ENCODE measurements around the gene MEIS3. TPM values are rescaled to one million over a fixed set of nuclear protein-coding genes. Genes with fewer than 3 reads are reported as not detected.

The MEIS3 gene
- total RNA-seq, 2 experiments from 2014 or later, result 0.47 TPM; not detected in 1

DNA sequence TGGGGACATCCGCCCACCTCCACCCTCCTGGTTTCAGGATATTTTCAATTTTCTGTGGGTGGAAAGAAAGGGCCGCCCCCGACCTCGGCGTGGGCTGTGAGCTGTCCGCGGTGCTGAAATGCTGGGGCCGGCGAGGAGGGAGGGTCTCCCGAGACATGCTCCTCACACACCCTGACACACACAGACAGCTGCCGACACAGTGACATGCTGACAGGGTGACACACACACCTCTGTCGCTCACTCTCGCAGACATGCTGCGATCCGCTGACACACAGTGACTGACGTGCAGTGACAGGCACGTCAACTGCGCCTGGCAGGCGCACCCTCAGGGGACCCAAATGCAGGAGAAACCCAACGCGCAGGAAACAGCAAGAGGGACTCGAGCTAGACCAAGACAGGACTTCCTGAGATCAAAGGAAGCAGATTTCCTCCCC lies 25.1 kb upstream of the MEIS3 start:
- peaks cover 35 to 45% of the 10 kb centered on the region in 2 experiments for H3K27me3 ChIP-seq (ENCODE audit: control insufficient read depth in 1 of 2, insufficient read depth in 2 of 2, low read length in 2 of 2)
- Mint-ChIP-seq H3K27ac (peak overlapping the region; percentile 18), H3K4me1 (ENCODE audit: low read depth) (peaks cover 48% of the 10 kb centered on the region)

DNA sequence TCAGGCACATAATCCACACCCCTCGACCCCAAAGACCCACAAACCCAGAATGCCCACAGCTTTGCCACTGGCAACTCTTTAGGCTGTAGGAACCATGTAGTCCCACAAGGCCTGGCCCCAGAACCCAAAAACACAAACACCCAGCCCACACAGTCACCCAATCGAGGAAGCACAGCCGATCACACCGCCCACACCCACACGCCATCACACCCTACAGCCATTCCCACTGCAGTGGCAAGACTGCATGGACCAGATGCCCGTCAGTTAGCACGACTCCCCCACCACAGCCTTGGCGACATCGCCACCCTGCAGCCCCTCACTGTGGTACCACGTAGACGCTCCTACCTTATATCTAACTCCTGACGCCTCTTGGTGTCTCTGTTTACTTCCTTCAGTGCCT lies 24.0 kb upstream of the MEIS3 start:
- Mint-ChIP-seq H3K4me1 (ENCODE audit: low read depth) (peaks cover 48% of the 10 kb centered on the region), H3K27ac (no peak overlapping the region), H3K4me3 (no peak overlapping the region), H3K9me3 (no peaks in the 10 kb centered on the region), H3K27me3 (peaks cover 86% of the 10 kb centered on the region), H3K36me3 (ENCODE audit: low read depth) (no peaks in the 10 kb centered on the region)
- H3K9me3 ChIP-seq (ENCODE audit: control insufficient read depth in 1 of 2, insufficient read depth in 1 of 2, low read length in 2 of 2), result peaks cover 0 to 14% of the 10 kb centered on the region in 2 experiments
- no peak for TF ChIP-seq CTCF (IDR thresholded peaks at IDR 0.05)
- no peak overlapping the region for H3K27ac ChIP-seq (ENCODE audit: low read depth in 1 of 2, low read length in 2 of 2)
- CTCF ChIA-PET, result no interaction called here
- DNase-seq (no peak), ATAC-seq (ENCODE audit: poor library complexity) (no peak)
- no peak overlapping the region for H3K4me3 ChIP-seq (ENCODE audit: low read length)
- H3K4me1 ChIP-seq (ENCODE audit: insufficient read depth, low read length), result peaks cover 51% of the 10 kb centered on the region
- H3K36me3 ChIP-seq (ENCODE audit: insufficient read depth, low read length), result no peaks in the 10 kb centered on the region
- intact Hi-C loops (cut with DNase I, micrococcal nuclease), result no loop called here
- POLR2A ChIA-PET, result no interaction called here
- H3K27me3 ChIP-seq (ENCODE audit: control insufficient read depth in 1 of 2, insufficient read depth in 2 of 2, low read length in 2 of 2), result peaks cover 34 to 44% of the 10 kb centered on the region in 2 experiments

More for the DNA sequence above, 25.1 kb upstream of the MEIS3 start:
- peak in 13 of 14 experiments; percentile 21 to 74 (median 41) for DNase-seq
- H3K36me3 Mint-ChIP-seq (ENCODE audit: low read depth), result no peaks in the 10 kb centered on the region
- H3K4me3 Mint-ChIP-seq, result peak overlapping the region; percentile 46
- Histone ChIP-seq H3K9me3 (ENCODE audit: control insufficient read depth in 1 of 2, insufficient read depth in 1 of 2, low read length in 2 of 2) (peaks cover 0 to 14% of the 10 kb centered on the region in 2 experiments), H3K4me3 (ENCODE audit: low read length) (no peak overlapping the region), H3K36me3 (ENCODE audit: insufficient read depth, low read length) (no peaks in the 10 kb centered on the region), H3K4me1 (ENCODE audit: insufficient read depth, low read length) (peaks cover 51% of the 10 kb centered on the region), H3K27ac (ENCODE audit: low read depth in 1 of 2, low read length in 2 of 2) (no peak overlapping the region)
- ChIA-PET POLR2A (no interaction called here), CTCF (interaction anchor here (1.0 to 3.6 kb wide), 2 partner anchors 40 to 71 kb away, joined by 3 to 13 read pairs; partner anchors contain the start of genes KPTN and NAPA)
- intact Hi-C loops (cut with DNase I, micrococcal nuclease), result no loop called here
- no peaks in the 10 kb centered on the region for H3K9me3 Mint-ChIP-seq
- ATAC-seq (ENCODE audit: poor library complexity), result peak; percentile 12
- peaks cover 85% of the 10 kb centered on the region for H3K27me3 Mint-ChIP-seq
- TF ChIP-seq CTCF (IDR thresholded peaks at IDR 0.05), result no peak

DNA sequence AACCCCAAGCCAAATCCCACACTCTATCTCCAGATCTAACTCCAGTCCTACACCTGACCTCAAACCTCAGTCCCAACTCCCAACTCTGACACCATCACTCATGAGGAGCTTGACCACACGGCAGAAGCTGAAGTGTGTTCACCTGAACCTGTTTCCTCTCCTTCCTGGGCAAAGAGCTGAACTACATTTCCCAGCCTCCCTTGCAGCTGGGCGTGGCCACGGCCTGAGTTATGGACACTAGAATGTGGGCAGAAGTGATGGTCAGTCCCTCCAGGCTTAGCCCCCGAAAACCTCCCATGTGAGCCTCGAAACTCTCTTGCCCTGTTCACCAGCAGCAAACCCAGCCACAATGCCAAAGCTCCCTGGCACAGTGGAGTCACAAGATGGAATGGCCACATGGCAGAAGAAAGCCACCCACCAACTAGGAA lies 19.5 kb upstream of the MEIS3 start:
- Mint-ChIP-seq H3K4me1 (ENCODE audit: low read depth) (peaks cover 24% of the 10 kb centered on the region), H3K36me3 (ENCODE audit: low read depth) (no peaks in the 10 kb centered on the region), H3K27me3 (peaks cover 78% of the 10 kb centered on the region), H3K27ac (no peak overlapping the region), H3K9me3 (no peaks in the 10 kb centered on the region), H3K4me3 (no peak overlapping the region)
- intact Hi-C loops (cut with DNase I, micrococcal nuclease), result loop anchor here (5.0 to 10.0 kb wide), 3 partner anchors 43 to 173 kb away; partner anchors contain the start of genes BICRA (in 1 of the 2) and KPTN (in 1 of the 2)
- DNase-seq (no peak), ATAC-seq (ENCODE audit: poor library complexity) (no peak)
- ChIA-PET CTCF (interaction anchor here (1.8 kb wide), 1 partner anchor 259 kb away, joined by 5 read pairs; no protein-coding TSS in a partner anchor), POLR2A (interaction anchor here (1.2 kb wide), 1 partner anchor 307 kb away, joined by 3 read pairs; the partner anchor contains the start of gene NOP53)
- no peaks in the 10 kb centered on the region for H3K36me3 ChIP-seq (ENCODE audit: insufficient read depth, low read length)
- H3K27ac ChIP-seq (ENCODE audit: low read depth in 1 of 2, low read length in 2 of 2), result no peak overlapping the region
- H3K27me3 ChIP-seq (ENCODE audit: control insufficient read depth in 1 of 2, insufficient read depth in 2 of 2, low read length in 2 of 2), result peaks cover 32 to 42% of the 10 kb centered on the region in 2 experiments
- H3K4me3 ChIP-seq (ENCODE audit: low read length), result no peak overlapping the region
- TF ChIP-seq CTCF (IDR thresholded peaks at IDR 0.05), result no peak
- H3K4me1 ChIP-seq (ENCODE audit: insufficient read depth, low read length), result peaks cover 24% of the 10 kb centered on the region
- H3K9me3 ChIP-seq (ENCODE audit: control insufficient read depth in 1 of 2, insufficient read depth in 1 of 2, low read length in 2 of 2), result no peaks in the 10 kb centered on the region

Data from CD4-positive, alpha-beta T cell (primary cell).